ENCODE results near the gene UST. TPM values are rescaled to one million over a fixed set of nuclear protein-coding genes. Genes with fewer than 3 reads are reported as not detected.

Gene UST
- total RNA-seq, 2 experiments from 2014 or later: 1.9 to 3.7 TPM

DNA sequence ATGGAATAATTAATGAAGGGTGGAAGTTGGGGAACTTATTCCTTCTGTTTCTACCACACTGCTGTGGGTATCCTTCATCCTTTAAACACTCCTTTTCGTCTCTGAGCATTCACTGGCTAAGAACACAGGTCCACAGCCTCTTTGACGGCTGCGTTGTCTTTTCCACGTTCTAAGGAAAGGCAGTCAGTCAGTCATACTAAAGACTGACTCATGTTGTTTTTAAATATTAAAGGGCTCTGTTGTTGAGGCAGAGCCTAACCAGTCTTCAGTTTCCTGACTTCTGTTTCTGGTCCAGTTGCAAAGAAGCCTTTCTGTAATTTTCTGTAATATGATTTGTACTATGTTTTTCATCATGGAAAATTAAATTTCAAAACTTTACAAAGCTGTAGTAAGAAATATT lies 48.0 kb downstream of the UST start:
- no peaks in the 10 kb centered on the region for H3K27me3 ChIP-seq (ENCODE audit: control insufficient read depth in 1 of 2, insufficient read depth in 2 of 2, low read length in 2 of 2)
- DNase-seq (no peak), ATAC-seq (ENCODE audit: poor library complexity) (no peak)
- TF ChIP-seq, protein P1, sequence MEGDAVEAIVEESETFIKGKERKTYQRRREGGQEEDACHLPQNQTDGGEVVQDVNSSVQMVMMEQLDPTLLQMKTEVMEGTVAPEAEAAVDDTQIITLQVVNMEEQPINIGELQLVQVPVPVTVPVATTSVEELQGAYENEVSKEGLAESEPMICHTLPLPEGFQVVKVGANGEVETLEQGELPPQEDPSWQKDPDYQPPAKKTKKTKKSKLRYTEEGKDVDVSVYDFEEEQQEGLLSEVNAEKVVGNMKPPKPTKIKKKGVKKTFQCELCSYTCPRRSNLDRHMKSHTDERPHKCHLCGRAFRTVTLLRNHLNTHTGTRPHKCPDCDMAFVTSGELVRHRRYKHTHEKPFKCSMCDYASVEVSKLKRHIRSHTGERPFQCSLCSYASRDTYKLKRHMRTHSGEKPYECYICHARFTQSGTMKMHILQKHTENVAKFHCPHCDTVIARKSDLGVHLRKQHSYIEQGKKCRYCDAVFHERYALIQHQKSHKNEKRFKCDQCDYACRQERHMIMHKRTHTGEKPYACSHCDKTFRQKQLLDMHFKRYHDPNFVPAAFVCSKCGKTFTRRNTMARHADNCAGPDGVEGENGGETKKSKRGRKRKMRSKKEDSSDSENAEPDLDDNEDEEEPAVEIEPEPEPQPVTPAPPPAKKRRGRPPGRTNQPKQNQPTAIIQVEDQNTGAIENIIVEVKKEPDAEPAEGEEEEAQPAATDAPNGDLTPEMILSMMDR (IDR thresholded peaks at IDR 0.05): no peak
- Mint-ChIP-seq H3K36me3 (ENCODE audit: low read depth) (no peaks in the 10 kb centered on the region), H3K4me1 (ENCODE audit: low read depth) (peaks cover 7% of the 10 kb centered on the region), H3K9me3 (no peaks in the 10 kb centered on the region), H3K4me3 (no peak overlapping the region), H3K27me3 (no peaks in the 10 kb centered on the region), H3K27ac (no peak overlapping the region)
- ChIA-PET CTCF (no interaction called here), POLR2A (no interaction called here)
- H3K4me1 ChIP-seq (ENCODE audit: insufficient read depth, low read length): no peaks in the 10 kb centered on the region
- H3K27ac ChIP-seq (ENCODE audit: low read depth in 1 of 2, low read length in 2 of 2): no peak overlapping the region
- intact Hi-C loops (cut with DNase I, micrococcal nuclease): no loop called here
- H3K9me3 ChIP-seq (ENCODE audit: control insufficient read depth in 1 of 2, insufficient read depth in 1 of 2, low read length in 2 of 2): no peaks in the 10 kb centered on the region
- no peak overlapping the region for H3K4me3 ChIP-seq (ENCODE audit: low read length)
- H3K36me3 ChIP-seq (ENCODE audit: insufficient read depth, low read length): no peaks in the 10 kb centered on the region

DNA sequence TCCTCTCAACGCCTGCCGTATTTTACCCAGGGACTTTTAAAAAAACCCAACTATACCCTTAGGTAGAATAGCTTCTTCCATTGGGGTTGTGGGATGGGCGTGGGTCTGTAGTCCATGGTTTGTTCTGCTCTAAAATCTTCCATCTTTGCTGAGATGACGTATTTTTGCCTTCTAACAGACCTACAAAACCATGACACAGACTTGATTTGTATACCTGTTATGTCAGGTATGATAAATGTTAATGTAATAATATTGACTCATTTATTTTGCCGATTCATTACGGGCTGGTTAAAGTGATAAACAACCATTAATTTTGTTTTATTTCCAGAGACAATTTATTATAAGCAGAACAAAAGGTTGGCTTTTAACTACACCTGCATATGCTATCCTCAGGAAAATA lies 48.7 kb downstream of the UST start:
- H3K9me3 Mint-ChIP-seq: no peaks in the 10 kb centered on the region
- Histone ChIP-seq H3K9me3 (ENCODE audit: control insufficient read depth in 1 of 2, insufficient read depth in 1 of 2, low read length in 2 of 2) (no peaks in the 10 kb centered on the region), H3K27me3 (ENCODE audit: control insufficient read depth in 1 of 2, insufficient read depth in 2 of 2, low read length in 2 of 2) (no peaks in the 10 kb centered on the region), H3K4me1 (ENCODE audit: insufficient read depth, low read length) (no peaks in the 10 kb centered on the region), H3K36me3 (ENCODE audit: insufficient read depth, low read length) (no peaks in the 10 kb centered on the region), H3K27ac (ENCODE audit: low read depth in 1 of 2, low read length in 2 of 2) (no peak overlapping the region), H3K4me3 (ENCODE audit: low read length) (no peak overlapping the region)
- no peak overlapping the region for H3K27ac Mint-ChIP-seq
- H3K4me1 Mint-ChIP-seq (ENCODE audit: low read depth): peaks cover 7% of the 10 kb centered on the region
- ChIA-PET CTCF (no interaction called here), POLR2A (no interaction called here)
- DNase-seq: no peak
- H3K36me3 Mint-ChIP-seq (ENCODE audit: low read depth): no peaks in the 10 kb centered on the region
- H3K4me3 Mint-ChIP-seq: no peak overlapping the region
- intact Hi-C loops (cut with DNase I, micrococcal nuclease): no loop called here
- no peak for ATAC-seq (ENCODE audit: poor library complexity)
- no peaks in the 10 kb centered on the region for H3K27me3 Mint-ChIP-seq
- TF ChIP-seq, protein P1 (IDR thresholded peaks at IDR 0.05): no peak

DNA sequence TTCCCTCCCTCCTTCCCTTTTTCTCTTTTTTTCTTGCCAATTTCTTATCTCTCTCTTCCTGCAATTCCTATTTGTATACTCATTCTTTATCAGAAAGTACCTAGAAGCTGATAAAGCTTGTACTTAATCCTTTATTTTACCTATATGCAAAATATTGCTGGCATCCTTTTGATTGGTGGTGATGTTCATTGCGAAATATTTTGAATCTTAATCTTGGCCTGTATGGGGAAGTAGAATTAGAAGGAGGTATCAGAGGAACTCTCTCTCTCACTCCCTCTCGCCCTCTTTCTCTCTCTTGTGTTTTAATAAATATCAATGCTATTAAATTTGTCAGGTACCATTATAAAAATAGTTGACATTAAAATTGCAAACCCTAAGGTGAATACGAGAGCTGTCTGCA lies 52.8 kb downstream of the UST start:
- no peaks in the 10 kb centered on the region for H3K36me3 ChIP-seq (ENCODE audit: insufficient read depth, low read length)
- ChIA-PET CTCF (no interaction called here), POLR2A (no interaction called here)
- intact Hi-C loops (cut with DNase I, micrococcal nuclease): no loop called here
- H3K4me3 ChIP-seq (ENCODE audit: low read length): no peak overlapping the region
- Mint-ChIP-seq H3K27ac (no peak overlapping the region), H3K9me3 (no peaks in the 10 kb centered on the region), H3K4me1 (ENCODE audit: low read depth) (peaks cover 7% of the 10 kb centered on the region), H3K4me3 (no peak overlapping the region), H3K36me3 (ENCODE audit: low read depth) (no peaks in the 10 kb centered on the region), H3K27me3 (no peaks in the 10 kb centered on the region)
- H3K27ac ChIP-seq (ENCODE audit: low read depth in 1 of 2, low read length in 2 of 2): no peak overlapping the region
- no peaks in the 10 kb centered on the region for H3K27me3 ChIP-seq (ENCODE audit: control insufficient read depth in 1 of 2, insufficient read depth in 2 of 2, low read length in 2 of 2)
- DNase-seq (no peak), ATAC-seq (ENCODE audit: poor library complexity) (no peak)
- no peaks in the 10 kb centered on the region for H3K9me3 ChIP-seq (ENCODE audit: control insufficient read depth in 1 of 2, insufficient read depth in 1 of 2, low read length in 2 of 2)
- TF ChIP-seq, protein P1 (IDR thresholded peaks at IDR 0.05): no peak
- H3K4me1 ChIP-seq (ENCODE audit: insufficient read depth, low read length): no peaks in the 10 kb centered on the region

Measured in CD4-positive, alpha-beta T cell (primary cell).